LNCaP clone FGC (cell line): Measurements from ENCODE around the gene PSMB9.
A peak's percentile ranks its signal among the peaks of the same experiment; 100 is the strongest.

Source experiments
- DNase-seq: peaks from one replicate; pipeline ENCODE4 v3.0.0-alpha.2; 2011; ENCODE audit warnings: low read depth
- H3K4me3 ChIP-seq: 2 replicates; pipeline ENCODE4 v1.5.1; 2011; ENCODE audit warnings: mild to moderate bottlenecking, low read depth, low read length, control low read depth
- CTCF ChIP-seq: IDR thresholded peaks from 2 replicates; pipeline ENCODE4 v1.5.1; 2012; ENCODE audit warnings: mild to moderate bottlenecking; ENCODE audit not compliant: control insufficient read depth, insufficient read depth; ENCODE audit errors: extremely low read depth

PSMB9 gene

GRCh38 chr6:32830936-32831335, 23.1 kb upstream of the PSMB9 start:
- no peak for TF ChIP-seq CTCF
- DNase-seq, result no peak
- no peak overlapping the region for H3K4me3 ChIP-seq

- no peak for TF ChIP-seq CTCF
- no peak for DNase-seq
- H3K4me3 ChIP-seq, result no peak overlapping the region
Measured at GRCh38 chr6:32832535-32832934, 21.5 kb upstream of the PSMB9 start.

GRCh38 chr6:32833664-32834063, 20.3 kb upstream of the PSMB9 start:
- no peak overlapping the region for H3K4me3 ChIP-seq
- DNase-seq, result no peak
- TF ChIP-seq CTCF, result no peak

GRCh38 chr6:32835167-32835893, 18.7 kb upstream of the PSMB9 start:
- H3K4me3 ChIP-seq, result no peak overlapping the region
- DNase-seq, result no peak
- TF ChIP-seq CTCF, result no peak

GRCh38 chr6:32836873-32837272, 17.1 kb upstream of the PSMB9 start:
- no peak for DNase-seq
- TF ChIP-seq CTCF, result no peak
- no peak overlapping the region for H3K4me3 ChIP-seq

- peak overlapping the region; percentile 72 for H3K4me3 ChIP-seq
- no peak for DNase-seq
- TF ChIP-seq CTCF, result no peak
Measured at GRCh38 chr6:32837651-32838113, 16.3 kb upstream of the PSMB9 start.
